SU-DHL-6 (cell line): ENCODE measurements around the gene KICS2.

ENCODE experiments used
- H2AFZ ChIP-seq: fragments of 200-600 bp; sonication (generic); 2 replicates; pipeline ENCODE4 v1.6.1; 2014; ENCODE audit warnings: low read depth, mild to moderate bottlenecking, moderate library complexity, mixed read lengths, antibody characterized with exemption, low read length; ENCODE audit not compliant: severe bottlenecking
- H3F3A ChIP-seq: fragments of 200-600 bp; shearing (Covaris generic); 2 replicates; pipeline ENCODE4 v1.6.0; 2016; ENCODE audit warnings: antibody characterized with exemption, mild to moderate bottlenecking; ENCODE audit not compliant: insufficient read depth
- H3K27ac ChIP-seq: fragments of 200-600 bp; sonication (generic); 2 replicates; pipeline ENCODE4 v1.5.1; 2016; ENCODE audit warnings: low read depth, mild to moderate bottlenecking, low read length, moderate library complexity, mixed read lengths
- H3K27me3 ChIP-seq: fragments of 200-600 bp; sonication (generic), shearing (Covaris generic); 2 replicates; pipeline ENCODE4 v1.6.0; 2014; ENCODE audit warnings: mild to moderate bottlenecking, low read length
- H3K36me3 ChIP-seq: fragments of 200-600 bp; sonication (generic); 2 replicates; pipeline ENCODE4 v1.6.1; 2014; ENCODE audit warnings: mild to moderate bottlenecking, low read length, mixed read lengths
- H3K4me2 ChIP-seq: fragments of 300-600, 200-600 bp; shearing (Covaris generic), sonication (generic); 2 replicates; pipeline ENCODE4 v1.6.0; 2014; ENCODE audit warnings: low read length, low read depth, mild to moderate bottlenecking; ENCODE audit not compliant: poor library complexity, severe bottlenecking
- H3K4me3 ChIP-seq: fragments of 200-600 bp; sonication (generic); 2 replicates; pipeline ENCODE4 v1.5.1; 2014; ENCODE audit warnings: antibody characterized with exemption, low read length, mild to moderate bottlenecking, mixed read lengths; ENCODE audit not compliant: insufficient read depth, poor library complexity, severe bottlenecking
- H3K79me2 ChIP-seq: fragments of 200-600 bp; sonication (generic); 2 replicates; pipeline ENCODE4 v1.6.1; 2014; ENCODE audit warnings: mild to moderate bottlenecking, low read length, moderate library complexity; ENCODE audit not compliant: insufficient read depth
- H3K9ac ChIP-seq: fragments of 200-600 bp; sonication (generic); 2 replicates; pipeline ENCODE4 v1.7.0; 2014; ENCODE audit warnings: mild to moderate bottlenecking, low read length
- H3K9me2 ChIP-seq: fragments of 200-600 bp; sonication (generic); replicated peaks from 2 replicates; pipeline ENCODE4 v1.6.1; 2014; ENCODE audit warnings: low read length; ENCODE audit not compliant: insufficient read depth
- H3K9me3 ChIP-seq: fragments of 200-600 bp; sonication (generic); 2 replicates; pipeline ENCODE4 v1.6.1; 2014; ENCODE audit warnings: low read length, mixed read lengths; ENCODE audit not compliant: insufficient read depth
- H4K20me1 ChIP-seq: fragments of 200-600 bp; sonication (generic); 2 replicates; pipeline ENCODE4 v1.6.1; 2014; ENCODE audit warnings: low read depth, mild to moderate bottlenecking, antibody characterized with exemption, low read length, moderate library complexity, mixed read lengths
- CTCF ChIP-seq: fragments of 200-600 bp; sonication (generic); IDR thresholded peaks from one replicate; pipeline ENCODE4 v1.5.1; 2017; ENCODE audit warnings: antibody characterized with exemption, mild to moderate bottlenecking, low read length, moderate library complexity; ENCODE audit not compliant: insufficient read depth, poor library complexity, severe bottlenecking
- EZH2phosphoT487 ChIP-seq: fragments of 200-600 bp; sonication (generic), shearing (Covaris generic); conservative IDR thresholded peaks from 2 replicates; pipeline ENCODE4 v1.6.1; 2018; ENCODE audit warnings: mild to moderate bottlenecking, antibody characterized with exemption, low read length, moderate library complexity, mixed read lengths

KICS2 gene

GRCh38 chr12:64181430-64182291, 40.4 kb downstream of the KICS2 start:
- H3K36me3 ChIP-seq, result no peaks in the 10 kb centered on the region
- no peak overlapping the region for H3K9ac ChIP-seq
- TF ChIP-seq EZH2phosphoT487 (no peak), CTCF (no peak)
- no peaks in the 10 kb centered on the region for H3F3A ChIP-seq
- H3K27me3 ChIP-seq, result no peaks in the 10 kb centered on the region
- no peak overlapping the region for H3K4me2 ChIP-seq
- H3K4me3 ChIP-seq, result no peak overlapping the region
- H4K20me1 ChIP-seq, result no peaks in the 10 kb centered on the region
- H3K79me2 ChIP-seq, result no peaks in the 10 kb centered on the region
- H2AFZ ChIP-seq, result no peak overlapping the region
- H3K9me3 ChIP-seq, result no peaks in the 10 kb centered on the region
- no peaks in the 10 kb centered on the region for H3K9me2 ChIP-seq
- no peak overlapping the region for H3K27ac ChIP-seq

- Histone ChIP-seq H3K9ac (no peak overlapping the region), H4K20me1 (no peaks in the 10 kb centered on the region), H3K27ac (no peak overlapping the region), H3K4me2 (no peak overlapping the region), H3K9me2 (no peaks in the 10 kb centered on the region), H3K4me3 (no peak overlapping the region), H3F3A (no peaks in the 10 kb centered on the region), H3K9me3 (no peaks in the 10 kb centered on the region), H3K27me3 (no peaks in the 10 kb centered on the region), H3K36me3 (no peaks in the 10 kb centered on the region), H2AFZ (no peak overlapping the region), H3K79me2 (no peaks in the 10 kb centered on the region)
- TF ChIP-seq EZH2phosphoT487, result no peak
- no peak for TF ChIP-seq CTCF
Observed at GRCh38 chr12:64180951-64181350, 41.1 kb downstream of the KICS2 start.

- Histone ChIP-seq H3K79me2 (no peaks in the 10 kb centered on the region), H3K27me3 (no peaks in the 10 kb centered on the region), H3K4me3 (no peak overlapping the region), H3K27ac (no peak overlapping the region), H3K4me2 (no peak overlapping the region), H3K36me3 (no peaks in the 10 kb centered on the region), H3F3A (no peaks in the 10 kb centered on the region), H3K9me2 (no peaks in the 10 kb centered on the region), H2AFZ (no peak overlapping the region), H3K9me3 (no peaks in the 10 kb centered on the region), H4K20me1 (no peaks in the 10 kb centered on the region), H3K9ac (no peak overlapping the region)
- TF ChIP-seq CTCF (no peak), EZH2phosphoT487 (no peak)
Observed at GRCh38 chr12:64178122-64178521, 44.0 kb downstream of the KICS2 start.
